OCI-LY3 (cell line): ENCODE measurements around the gene GNAZ.

Experiments
- EZH2phosphoT487 ChIP-seq: fragments of 200-600 bp; shearing (Covaris generic); IDR thresholded peaks from 2 replicates; pipeline ENCODE4 v1.6.1; 2018; ENCODE audit warnings: antibody characterized with exemption, mixed run types, low read depth
- TF ChIP-seq, protein P1 (sequence below): fragments of 200-600, 300-600 bp; sonication (generic); IDR thresholded peaks from 2 replicates; pipeline ENCODE4 v1.5.1; 2014; ENCODE audit warnings: antibody characterized with exemption, low read length, low read depth

DNA sequence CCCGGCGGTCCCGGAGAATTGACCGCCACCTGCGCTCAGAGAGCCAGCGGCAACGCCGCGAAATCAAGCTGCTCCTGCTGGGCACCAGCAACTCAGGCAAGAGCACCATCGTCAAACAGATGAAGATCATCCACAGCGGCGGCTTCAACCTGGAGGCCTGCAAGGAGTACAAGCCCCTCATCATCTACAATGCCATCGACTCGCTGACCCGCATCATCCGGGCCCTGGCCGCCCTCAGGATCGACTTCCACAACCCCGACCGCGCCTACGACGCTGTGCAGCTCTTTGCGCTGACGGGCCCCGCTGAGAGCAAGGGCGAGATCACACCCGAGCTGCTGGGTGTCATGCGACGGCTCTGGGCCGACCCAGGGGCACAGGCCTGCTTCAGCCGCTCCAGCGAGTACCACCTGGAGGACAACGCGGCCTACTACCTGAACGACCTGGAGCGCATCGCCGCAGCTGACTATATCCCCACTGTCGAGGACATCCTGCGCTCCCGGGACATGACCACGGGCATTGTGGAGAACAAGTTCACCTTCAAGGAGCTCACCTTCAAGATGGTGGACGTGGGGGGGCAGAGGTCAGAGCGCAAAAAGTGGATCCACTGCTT lies 25.5 kb downstream of the GNAZ start:
- TF ChIP-seq, protein P1, sequence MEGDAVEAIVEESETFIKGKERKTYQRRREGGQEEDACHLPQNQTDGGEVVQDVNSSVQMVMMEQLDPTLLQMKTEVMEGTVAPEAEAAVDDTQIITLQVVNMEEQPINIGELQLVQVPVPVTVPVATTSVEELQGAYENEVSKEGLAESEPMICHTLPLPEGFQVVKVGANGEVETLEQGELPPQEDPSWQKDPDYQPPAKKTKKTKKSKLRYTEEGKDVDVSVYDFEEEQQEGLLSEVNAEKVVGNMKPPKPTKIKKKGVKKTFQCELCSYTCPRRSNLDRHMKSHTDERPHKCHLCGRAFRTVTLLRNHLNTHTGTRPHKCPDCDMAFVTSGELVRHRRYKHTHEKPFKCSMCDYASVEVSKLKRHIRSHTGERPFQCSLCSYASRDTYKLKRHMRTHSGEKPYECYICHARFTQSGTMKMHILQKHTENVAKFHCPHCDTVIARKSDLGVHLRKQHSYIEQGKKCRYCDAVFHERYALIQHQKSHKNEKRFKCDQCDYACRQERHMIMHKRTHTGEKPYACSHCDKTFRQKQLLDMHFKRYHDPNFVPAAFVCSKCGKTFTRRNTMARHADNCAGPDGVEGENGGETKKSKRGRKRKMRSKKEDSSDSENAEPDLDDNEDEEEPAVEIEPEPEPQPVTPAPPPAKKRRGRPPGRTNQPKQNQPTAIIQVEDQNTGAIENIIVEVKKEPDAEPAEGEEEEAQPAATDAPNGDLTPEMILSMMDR = no peak
- TF ChIP-seq EZH2phosphoT487 = no peak
